Activated T-cell treated with anti-CD3 and anti-CD28 coated beads, Interleukin-2, amount 50 U/mL, for 1 hour (primary cell): ENCODE measurements around the gene CRYBB3.
"Not testable (repeated sequence)": the region's sequence is repeated elsewhere in the genome, so short reads cannot be mapped to it uniquely, and the experiment has no call there.

Experiments used
- DNase-seq: peaks from one replicate; pipeline ENCODE4 v3.0.0-alpha.2; 2020

CRYBB3 gene

GRCh38 chr22:25207553-25208157 is 8.0 kb downstream of the CRYBB3 start:
- DNase-seq = no peak

GRCh38 chr22:25208328-25208727 is 8.7 kb downstream of the CRYBB3 start:
- DNase-seq = no peak

GRCh38 chr22:25208743-25209505 is 9.3 kb downstream of the CRYBB3 start:
- DNase-seq = no peak

GRCh38 chr22:25210793-25211192 is 11.1 kb downstream of the CRYBB3 start:
- no peak for DNase-seq

GRCh38 chr22:25212337-25212736 is 12.7 kb downstream of the CRYBB3 start:
- no peak for DNase-seq

GRCh38 chr22:25213221-25213620 is 13.6 kb downstream of the CRYBB3 start:
- no peak for DNase-seq

- DNase-seq = no peak
These were observed 16.6 kb downstream of the CRYBB3 start for GRCh38 chr22:25216230-25216629.

GRCh38 chr22:25219211-25219689 is 19.6 kb downstream of the CRYBB3 start, which contains the start of gene CRYBB2:
TSS of gene CRYBB2 (plus strand) at chr22:25219639. CDS start at chr22:25221430, 1,791 bp downstream.
- no peak for DNase-seq

GRCh38 chr22:25219948-25220442 is 20.3 kb downstream of the CRYBB3 start:
- no peak for DNase-seq

- no peak for DNase-seq
These were observed 22.1 kb downstream of the CRYBB3 start for GRCh38 chr22:25221790-25222189.

- DNase-seq = no peak
These were observed 23.7 kb downstream of the CRYBB3 start for GRCh38 chr22:25223269-25223850.

- no peak for DNase-seq
These were observed 29.2 kb downstream of the CRYBB3 start for GRCh38 chr22:25228822-25229221.

- not testable (repeated sequence) for DNase-seq
These were observed 31.1 kb downstream of the CRYBB3 start for GRCh38 chr22:25230760-25231159.

- DNase-seq = no peak
These were observed 32.6 kb downstream of the CRYBB3 start for GRCh38 chr22:25232301-25232700.

GRCh38 chr22:25233706-25234105 is 34.0 kb downstream of the CRYBB3 start:
- not testable (repeated sequence) for DNase-seq

- peak; percentile 49 for DNase-seq
These were observed 36.1 kb downstream of the CRYBB3 start for GRCh38 chr22:25235547-25236290.

- no peak for DNase-seq
These were observed 36.8 kb downstream of the CRYBB3 start for GRCh38 chr22:25236417-25236816.

GRCh38 chr22:25237503-25237902 is 37.8 kb downstream of the CRYBB3 start:
- no peak for DNase-seq

- DNase-seq = not testable (repeated sequence)
These were observed 38.4 kb downstream of the CRYBB3 start for GRCh38 chr22:25238058-25238457.

- DNase-seq = not testable (repeated sequence)
These were observed 55.5 kb downstream of the CRYBB3 start for GRCh38 chr22:25255169-25255568.
